Right lobe of liver (tissue), 4 donors: ENCODE data around the gene TTC23L.

ENCODE experiments used
- CTCF ChIP-seq, 4 donors: fragments of 200-600 bp in 3 of 4; fragments of 450-650 bp in 1 of 4; IDR thresholded peaks; one replicate each; pipeline versions ENCODE4 v1.5.1 to v1.8.0; 2016 to 2022; ENCODE audit warnings: antibody characterized with exemption in 4 of 4, mild to moderate bottlenecking in 2 of 4
- POLR2A ChIP-seq: fragments of 450-650 bp; IDR thresholded peaks from one replicate; pipeline ENCODE4 v1.6.1; 2017; ENCODE audit warnings: antibody characterized with exemption, mild to moderate bottlenecking
- donor health status: DM: no; HTN: no; CAD: no.
- donor health status: DM: no; HTN: no; CAD: no.
- donor health status: DM: no; HTN: yes; CAD: no.

- TF ChIP-seq POLR2A: no peak
- no peak for TF ChIP-seq CTCF (IDR thresholded peaks at IDR 0.05)
Measured at GRCh38 chr5:34802834-34803563, 36.0 kb upstream of the TTC23L start.
